ENCODE measurements around the gene SNX32.
A peak's percentile ranks its signal among the peaks of the same experiment; 100 is the strongest.

Gene SNX32
- total RNA-seq = 0.75 reads per million

DNA sequence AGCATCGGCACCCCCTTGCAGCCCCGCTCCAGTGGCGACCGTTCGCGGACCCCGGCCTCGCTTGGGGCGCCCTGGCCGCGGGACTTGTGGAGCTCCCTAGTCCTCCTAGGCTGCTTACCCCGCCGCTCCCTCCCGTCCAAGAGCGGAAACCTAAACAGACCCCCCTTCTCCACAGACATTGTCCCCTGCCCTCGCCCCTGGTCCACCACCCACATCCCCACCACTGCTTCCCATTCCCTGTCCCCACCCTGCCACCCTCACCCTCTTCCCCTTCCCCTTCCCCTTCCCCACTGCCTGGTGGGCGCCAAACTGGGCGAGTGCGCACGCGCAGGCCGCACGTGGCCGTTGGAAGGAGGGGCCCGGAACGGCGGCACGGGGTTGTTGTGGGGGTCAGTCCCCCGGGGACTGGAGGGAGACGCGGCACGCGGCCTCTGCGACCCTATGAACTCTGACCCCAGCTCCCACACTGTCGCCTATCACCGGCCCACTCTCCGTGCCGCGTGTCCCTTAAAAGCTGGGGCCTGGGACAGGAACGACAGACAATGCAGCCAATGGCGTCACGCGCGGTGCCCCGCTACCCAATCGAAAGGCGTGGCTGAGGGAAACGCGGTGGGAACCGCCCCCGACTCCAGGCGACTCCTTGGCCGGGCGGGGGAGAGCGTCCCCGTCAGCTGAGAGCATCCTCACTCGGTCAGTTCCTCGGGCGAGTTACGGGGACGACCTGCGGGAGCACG is at the start of gene SNX32:
TSS of gene SNX32 (plus strand) at position 667 of the 734 bp plus-strand sequence. CDS start 103 bp downstream, outside the sequence.
- peak; percentile 93 for DNase-seq

DNA sequence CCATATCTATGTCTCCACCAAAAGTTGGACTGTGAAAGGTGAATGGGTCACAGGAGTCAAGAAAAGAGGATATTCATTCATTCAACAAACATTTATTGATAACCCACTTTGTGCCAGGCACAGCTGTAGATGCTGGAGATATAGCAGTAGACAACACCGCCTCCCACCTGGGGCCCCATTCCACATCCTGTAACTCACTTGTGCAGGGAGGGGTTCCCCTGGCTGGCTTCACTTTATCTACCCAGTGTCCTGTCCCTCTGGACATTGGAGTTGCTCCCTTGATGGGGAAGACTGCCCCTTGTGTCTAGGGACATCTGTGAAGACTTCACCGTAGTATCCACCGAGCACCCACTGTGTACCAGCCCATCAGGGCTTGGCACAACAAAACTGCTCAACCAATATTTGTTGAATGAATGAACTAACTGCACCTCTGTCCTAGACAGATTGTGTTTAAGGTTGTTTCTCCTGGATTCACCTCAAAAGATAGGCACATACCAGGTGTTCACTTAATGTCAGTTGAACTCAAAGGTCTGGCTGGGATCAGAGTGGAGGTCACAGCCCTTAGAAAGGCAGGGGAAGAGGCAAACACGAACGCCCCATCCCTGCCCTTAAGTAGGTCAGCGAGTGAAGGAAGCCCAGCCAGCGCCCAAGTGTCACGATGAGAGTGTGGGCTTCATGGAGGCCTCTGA is 48.3 kb upstream of the SNX32 start:
- DNase-seq = no peak

DNA sequence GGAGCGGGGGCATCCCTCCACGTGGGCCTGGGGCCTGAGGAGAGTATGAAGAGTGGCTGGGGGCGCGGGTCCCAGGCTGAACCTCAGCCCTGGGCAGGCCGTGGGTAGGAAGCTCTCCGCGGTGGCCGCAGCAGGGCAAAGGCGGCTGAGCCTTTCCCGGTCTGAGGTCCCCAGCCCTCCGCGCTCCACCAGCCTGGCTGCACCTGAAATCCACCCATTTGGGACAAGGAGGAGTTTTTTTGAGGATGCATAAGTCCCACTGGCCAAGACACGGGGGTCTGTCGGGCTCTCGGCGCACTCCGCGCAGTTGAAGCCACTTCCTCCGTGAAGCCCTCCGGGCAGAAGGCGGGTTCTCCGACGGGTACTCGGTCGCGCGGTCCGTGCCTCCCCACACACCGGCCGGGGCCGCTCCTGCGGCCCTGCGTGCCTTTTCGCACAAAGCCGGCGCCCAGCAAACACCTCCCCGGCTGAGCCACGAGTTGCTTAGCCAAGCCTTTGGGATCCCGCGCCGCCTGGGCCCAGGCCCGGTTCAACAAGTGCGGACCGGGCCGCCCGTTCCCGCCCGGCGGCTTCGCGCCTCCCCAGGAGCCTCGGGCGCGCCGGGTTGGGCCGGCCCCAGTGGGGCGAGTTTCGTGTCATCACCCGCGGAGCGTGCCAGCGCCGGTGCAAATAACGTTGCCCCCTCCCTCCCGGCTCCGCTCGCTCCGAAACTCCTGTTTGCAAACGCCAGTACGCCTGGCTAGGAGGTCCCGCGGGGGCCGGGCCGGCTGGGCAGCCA is 47.6 kb upstream of the SNX32 start:
- no peak for DNase-seq

DNA sequence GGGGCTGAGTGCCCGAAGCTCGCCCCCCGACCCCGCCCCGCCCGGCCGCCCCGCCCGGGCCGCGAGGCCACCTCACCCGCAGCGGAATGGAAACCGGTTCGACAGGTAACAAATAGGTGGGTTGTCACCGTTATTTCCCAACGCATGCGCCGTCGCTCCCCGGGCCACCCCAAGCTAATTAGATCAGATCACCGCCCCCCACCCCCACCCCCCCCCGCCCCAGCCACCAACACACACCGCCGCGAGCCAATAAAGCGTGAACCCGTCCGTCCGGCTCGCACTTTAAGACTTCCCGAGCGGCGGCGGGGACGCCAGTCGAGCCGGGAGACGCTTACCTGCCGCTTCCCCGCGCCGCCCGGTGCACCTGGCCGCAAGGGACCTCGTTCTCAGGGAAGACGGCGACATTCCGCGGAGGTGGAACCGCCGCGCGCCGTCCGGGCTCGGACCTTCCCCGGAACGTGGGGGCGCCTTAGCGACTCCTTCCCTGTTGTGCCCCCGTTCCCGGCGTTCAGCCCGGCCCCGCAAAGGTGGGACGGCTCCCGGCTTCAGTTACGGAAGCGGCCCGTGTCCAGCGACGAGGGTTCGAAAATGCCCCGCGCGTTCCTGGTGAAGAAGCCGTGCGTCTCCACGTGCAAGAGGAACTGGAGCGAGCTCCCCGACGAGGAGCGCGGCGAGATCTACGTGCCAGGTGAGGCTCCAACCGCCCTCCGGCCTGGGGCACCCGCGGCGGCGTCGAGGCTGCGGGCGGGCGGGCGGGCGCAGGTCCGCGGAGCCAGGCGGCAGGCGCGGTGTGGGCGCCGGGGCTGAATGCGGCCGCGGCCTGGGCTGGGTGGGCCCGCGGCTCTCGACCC is 46.8 kb upstream of the SNX32 start, which contains the start of gene OVOL1:
TSS of gene OVOL1 (plus strand) at position 278 of the 851 bp plus-strand sequence. CDS start at position 589, 311 bp downstream.
- no peak for DNase-seq

DNA sequence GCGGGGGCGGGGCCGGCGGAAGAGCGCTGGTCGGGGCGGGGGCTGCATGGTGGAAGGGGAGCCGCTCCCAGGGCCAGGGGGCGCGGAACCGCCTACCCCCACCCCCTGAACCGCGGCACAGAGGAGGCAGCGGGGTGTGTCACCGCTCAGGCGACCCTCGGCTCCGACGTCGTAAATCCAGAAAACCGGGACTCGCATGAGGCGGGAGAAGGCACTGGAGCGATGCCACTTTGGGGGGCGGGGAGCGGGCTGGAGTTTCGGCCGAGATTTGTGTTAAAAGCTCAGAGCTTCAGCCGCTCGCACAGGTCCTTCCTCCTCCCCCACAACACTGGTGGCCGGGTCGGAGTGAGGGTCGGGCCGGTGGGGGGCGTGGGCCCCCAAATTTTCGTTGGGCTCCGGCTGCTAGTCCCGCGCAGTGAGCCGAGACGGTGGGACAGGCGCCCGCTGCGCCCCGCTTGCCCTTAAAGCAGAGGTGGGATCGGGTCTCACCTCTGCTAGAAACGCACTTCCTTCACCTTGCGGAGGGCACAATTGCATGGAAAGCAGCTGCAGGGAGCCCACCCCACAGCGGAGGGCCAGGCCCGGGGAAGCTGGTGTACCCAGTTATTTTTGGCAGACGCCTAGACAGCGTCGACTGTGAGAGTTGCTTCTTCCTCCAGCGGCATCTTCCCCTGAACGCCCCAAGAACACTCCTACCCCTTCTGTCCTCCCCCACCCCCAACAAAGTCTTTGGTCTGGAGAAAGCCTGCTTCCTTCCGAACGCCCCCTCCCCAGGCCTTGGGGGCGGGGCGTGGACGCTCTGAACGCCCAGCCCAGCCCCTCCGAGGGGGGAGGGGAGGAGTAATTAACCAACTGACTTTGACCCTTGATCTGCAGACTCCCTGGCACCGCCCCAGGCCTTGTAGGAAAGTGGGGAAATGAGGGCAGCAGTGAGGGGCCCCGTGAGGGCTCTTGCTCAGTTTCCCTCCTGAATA is 45.8 kb upstream of the SNX32 start:
- DNase-seq = no peak

DNA sequence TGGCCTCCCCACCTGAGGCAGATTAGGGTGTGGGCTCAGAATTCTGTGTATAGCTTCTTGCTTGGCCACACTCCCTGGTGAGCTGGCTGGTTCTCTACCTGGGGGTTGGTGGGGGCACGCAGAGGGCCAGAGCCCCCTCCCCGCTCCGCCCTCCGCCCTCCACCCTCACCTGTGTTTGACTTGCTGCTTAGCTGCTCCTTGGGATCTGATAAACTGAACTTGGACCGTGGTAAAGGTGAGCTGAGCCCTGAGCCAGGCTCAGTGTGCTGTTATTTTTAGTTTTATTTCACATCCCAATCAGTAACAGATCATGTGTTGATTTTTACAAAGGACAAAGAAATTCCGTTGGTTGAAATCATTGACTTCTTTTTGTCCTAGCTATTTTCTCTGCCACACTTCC is 44.9 kb upstream of the SNX32 start:
- DNase-seq = no peak

DNA sequence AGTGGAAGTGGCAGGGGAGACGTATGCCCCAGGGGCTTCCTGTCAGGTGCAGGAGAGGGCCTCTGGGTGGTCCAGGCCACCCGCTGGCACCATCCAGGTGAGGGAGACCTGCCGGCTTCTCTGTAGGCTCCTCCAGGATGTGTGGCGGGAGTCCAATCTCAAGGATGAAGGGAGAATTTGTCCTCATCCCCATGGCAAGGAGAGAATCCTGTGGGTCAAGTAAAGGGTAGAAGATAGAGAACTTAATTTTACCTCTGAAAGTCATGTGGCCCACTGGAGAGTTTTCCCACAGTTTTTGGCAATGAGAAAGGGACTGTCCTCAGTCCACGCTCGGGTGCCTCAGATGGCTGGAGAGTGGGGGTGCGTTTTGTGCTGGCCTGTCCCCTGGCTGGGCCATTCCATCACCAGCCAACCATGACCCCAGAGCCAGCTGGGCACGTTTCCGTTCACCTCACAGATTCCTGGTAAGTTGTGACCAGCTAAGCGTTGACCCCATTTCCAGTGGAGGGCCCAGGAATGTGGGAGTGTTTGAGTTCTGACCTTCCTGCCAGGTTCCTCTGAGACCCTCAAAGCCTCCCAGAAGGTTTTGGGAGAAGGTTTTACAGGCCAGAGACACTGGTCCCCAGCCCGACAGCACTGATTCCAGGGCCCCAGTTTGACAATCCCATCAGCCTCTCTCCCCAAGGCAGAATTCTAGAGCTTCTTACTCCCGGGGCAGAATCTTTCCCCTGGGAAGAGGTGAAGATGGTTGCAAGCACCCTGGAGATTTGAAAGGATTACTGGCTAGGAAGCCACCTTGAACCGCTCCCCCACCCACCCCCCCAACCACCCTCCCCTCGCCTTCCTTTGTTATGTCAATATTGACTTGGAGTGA is 44.3 kb upstream of the SNX32 start:
- DNase-seq = no peak

DNA sequence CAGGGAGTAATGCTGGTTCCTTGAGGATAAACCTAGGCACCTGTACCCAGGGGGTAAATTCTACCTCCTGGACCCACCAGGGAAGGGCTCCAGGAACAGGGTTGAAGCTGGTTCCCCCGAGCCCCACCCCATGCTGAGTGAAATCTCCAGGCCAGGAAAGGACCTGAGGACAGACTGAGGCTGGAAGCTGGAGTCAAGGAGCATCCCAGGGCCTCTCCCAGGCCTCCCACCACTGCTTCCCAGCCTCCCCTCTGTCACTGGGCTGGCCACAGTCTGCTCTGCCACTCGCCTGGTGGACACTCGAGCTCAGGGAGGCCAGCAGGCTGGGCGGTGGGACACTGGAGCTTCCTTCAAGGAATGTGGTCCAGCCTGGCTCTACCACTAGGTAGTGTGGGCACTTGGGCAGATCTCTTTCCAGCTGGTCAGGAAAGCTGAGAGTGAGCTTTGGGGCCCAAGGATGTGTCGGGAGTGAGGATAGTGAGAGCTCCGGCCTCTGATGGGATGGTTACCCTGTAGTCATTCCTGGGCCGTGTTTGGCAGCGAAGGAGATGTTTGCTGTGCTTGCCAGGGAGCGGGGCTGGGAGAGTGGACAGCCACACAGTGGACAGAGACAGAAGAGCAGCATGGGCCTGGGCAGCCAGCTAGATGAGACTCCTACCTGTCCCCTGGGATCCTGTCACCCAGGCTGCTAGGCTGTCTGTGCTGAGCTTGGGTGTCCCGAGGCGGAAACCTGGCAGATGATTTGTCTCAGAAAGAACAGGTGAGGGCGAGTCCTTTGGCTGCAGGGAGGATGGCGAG is 43.5 kb upstream of the SNX32 start:
- DNase-seq = no peak

DNA sequence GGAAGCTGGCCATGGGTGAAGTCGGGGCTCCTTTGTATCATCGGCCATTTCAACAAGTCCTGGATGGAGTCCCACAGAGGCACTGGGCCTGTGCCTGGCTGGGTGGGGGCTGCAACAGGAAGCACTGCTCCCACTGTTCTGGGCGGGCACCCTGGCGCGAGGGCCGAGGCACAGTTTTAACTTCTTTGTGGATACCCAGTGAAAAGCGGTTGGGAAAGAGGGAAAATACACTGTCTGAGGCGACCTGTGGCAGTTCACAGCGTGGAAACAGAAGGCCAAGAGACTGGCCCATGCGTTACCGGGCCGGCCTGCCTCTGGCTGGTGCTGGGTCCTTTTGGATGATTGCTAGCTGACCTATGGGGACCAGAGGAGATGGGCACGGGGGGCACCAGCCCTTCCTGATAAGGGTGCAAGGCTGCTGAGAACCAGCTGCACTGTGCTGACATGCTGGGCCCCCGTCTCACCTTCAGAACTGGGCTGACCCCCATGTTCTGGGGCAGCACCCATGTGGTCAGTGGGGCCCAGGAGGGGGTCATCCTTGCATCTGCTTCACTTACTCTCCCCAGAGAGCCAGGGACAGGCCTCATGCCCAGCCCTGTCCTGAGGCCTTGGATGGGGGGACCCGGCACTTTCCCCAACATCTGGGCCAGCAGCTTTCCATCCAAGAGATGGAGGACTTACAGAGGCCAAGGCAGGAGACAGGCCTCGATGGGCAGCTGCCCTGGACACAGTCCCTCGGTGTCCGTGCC is 42.7 kb upstream of the SNX32 start:
- DNase-seq = no peak

DNA sequence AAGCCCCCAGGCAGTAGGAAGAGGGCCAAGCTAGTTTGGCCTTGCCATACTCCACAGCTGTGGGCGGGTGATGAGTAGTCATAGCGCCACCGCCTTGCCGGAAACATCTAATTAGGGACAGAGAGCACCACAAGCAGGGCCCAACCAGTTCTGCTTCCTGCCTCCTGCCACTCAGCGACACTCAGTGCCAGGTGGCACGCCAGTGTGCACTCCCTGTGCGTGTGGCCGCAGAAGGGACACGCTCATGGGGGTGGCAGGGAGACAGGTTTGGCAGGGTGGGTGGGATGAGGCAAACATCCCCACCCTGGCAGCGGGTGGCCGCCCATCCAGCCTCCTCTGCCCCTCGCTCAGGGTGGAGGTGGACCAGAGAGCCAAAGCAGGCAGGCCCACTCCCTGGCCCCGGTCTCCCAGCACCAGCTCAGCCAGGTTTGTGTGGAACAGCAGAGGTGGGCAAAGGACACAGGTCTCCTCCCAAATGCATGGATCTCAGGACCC is 42.0 kb upstream of the SNX32 start:
- no peak for DNase-seq

DNA sequence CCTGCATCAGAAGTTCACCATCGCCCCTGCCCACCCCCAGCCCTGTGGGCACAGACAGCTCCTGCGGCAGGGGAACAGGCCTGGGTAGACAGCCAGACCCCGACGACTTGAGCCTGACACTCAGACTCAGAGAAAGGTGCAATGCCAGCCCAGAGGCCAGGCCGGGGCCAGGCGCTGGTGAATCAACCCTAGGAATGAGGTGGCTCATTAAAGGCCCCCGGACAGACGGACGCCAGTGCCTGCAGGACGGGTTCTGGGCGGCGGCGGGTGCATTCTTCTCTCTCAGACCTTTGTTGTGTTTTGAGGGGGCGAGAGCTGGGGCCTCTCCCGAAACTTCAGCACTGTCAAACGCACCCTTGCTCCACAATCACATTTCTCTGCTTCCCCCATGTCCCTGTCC is 41.3 kb upstream of the SNX32 start:
- no peak for DNase-seq

DNA sequence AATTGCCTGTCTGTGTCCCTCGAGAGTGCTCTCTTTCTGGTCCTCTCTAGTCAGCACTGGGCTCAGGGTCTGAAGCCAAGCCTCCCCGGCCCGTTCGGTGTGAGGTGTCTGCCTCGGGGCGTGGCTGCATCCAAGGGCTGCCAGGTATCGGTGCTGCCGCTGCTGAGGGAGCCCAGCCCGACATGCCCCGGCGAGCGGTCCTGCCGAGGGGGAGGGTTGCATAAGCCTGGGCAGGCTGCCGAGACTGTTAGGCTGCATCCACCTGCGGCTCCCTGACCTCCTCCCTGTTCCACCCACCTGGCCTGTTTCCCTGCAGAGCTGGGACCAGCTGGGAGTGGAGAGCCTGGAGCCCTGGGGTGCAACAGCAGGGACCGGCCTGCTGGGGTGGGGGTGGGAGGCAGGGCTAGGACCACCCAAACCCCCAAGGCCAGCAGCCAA is 40.6 kb upstream of the SNX32 start:
- no peak for DNase-seq

DNA sequence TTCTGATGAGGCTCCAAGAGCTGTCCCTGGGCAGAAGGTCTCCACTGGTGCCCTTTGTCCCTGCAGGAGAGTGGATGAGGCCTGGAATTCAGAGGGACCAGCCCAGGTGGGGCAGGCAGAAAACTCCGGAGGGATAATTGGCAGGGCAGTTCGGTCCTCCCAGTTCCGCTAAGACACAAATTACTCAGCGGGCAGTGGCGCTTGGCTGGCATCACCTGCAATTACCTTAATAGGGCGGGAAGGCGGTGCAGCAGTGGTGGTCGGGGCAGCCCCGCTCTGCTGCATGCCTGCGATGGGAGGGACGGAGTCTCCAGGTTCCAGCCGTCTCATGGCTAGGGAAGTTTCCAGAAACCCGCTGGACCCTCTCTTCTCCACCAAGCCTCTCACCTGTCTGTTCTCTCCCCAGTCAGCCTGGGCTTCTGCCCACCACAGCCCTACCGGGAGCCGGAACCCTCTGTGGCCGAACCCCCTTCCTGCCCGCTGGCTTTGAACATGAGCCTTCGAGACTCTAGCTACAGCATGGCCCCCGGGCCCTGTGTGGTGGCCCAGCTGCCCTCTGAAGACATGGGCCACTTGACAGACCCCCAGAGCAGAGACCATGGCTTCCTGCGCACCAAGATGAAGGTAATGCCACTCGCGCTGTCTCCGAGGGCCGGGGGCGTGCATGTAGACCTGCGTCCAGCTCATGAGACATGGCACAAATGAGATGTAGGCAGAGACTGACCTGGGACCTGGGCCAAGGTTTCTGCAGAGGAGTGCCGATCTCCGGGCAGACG is 40.0 kb upstream of the SNX32 start:
- DNase-seq = no peak

DNA sequence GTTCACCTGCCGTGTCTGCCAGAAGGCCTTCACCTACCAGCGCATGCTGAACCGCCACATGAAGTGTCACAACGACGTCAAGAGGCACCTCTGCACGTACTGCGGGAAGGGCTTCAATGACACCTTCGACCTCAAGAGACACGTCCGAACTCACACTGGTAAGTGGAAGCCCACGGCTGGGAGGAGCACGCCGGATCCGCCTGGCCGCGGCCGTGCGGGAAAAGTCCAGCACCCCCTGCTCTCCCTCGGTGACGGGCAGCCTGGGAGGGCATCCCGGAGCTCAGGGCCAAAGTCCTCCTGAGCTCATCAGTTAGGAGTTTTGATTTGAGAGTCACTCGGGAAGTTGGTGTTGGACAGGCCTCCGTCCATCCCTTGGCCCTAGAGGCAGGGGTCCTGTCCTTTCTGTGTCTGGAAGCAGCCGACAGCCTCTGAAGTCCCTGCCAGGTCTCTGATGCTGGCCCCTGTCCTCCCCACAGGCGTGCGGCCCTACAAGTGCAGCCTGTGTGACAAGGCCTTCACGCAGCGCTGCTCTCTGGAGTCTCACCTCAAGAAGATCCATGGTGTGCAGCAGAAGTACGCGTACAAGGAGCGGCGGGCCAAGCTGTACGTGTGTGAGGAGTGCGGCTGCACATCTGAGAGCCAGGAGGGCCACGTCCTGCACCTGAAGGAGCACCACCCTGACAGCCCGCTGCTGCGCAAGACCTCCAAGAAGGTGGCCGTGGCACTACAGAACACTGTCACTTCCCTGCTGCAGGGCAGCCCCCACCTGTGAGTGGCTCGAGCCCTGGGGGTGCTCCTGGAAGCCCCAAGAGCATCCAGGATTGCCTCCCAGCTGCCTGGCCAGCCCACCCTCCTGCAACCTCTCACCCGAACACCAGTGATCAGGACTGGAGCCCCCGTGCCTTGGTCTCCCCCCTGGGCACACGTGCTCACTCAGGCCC is 38.9 kb upstream of the SNX32 start:
- DNase-seq = no peak

DNA sequence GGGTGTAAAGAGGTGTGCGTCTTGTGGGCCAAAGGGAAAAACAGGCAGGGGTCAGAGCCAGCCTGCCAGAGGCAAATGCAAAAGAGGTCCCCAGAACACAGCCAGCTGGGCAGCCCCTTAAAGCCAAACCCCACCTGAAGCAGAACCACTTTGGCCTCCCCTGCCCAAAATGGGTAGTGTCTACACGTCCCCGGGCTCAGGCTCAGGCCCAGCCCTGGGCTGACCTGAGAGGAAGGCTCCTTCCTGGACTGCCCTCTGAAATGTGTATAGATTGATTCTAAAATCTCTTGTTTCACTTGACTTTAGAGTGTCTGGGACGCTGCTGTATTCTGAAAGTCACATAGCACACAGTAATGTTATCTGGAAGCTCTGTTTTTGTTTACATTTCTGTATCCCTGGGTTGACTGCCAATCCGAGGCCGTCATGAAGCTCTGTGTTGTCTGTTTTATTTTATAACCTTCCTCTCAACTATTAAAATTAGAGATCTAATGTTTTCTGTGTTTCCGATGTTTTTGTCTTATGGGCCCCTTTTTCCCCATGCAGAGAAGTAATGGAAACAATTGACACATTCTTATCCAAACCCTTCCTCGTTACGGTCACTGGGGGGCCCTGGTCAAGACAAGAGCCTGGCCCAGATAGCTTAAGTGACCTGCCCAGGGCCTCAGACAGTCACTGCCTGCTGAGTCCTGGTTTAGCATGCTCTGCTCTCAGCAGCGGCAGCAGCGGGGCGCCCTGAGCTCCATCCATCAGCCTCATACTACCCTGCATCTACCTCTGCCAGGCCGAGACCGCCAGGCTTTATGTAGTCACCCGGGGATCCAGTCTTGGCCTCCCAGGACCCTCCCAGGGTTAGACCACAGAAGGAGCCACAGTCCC is 36.8 kb upstream of the SNX32 start:
- no peak for DNase-seq
